ENCODE data around the gene EXOC8. TPM values are rescaled to one million over a fixed set of nuclear protein-coding genes. Genes with fewer than 3 reads are reported as not detected.
A peak's percentile ranks its signal among the peaks of the same experiment; 100 is the strongest.

The EXOC8 gene
- total RNA-seq, 4 donors from 2014 or later, result 16.3 to 32.6 (median 19.8) TPM

GRCh38 chr1:231324660-231325059 lies 13.0 kb downstream of the EXOC8 start:
- Histone ChIP-seq H3K27ac (no peak overlapping the region), H3K4me1 (no peaks in the 10 kb centered on the region), H3K4me3 (no peak overlapping the region), H3K36me3 (no peaks in the 10 kb centered on the region), H3K27me3 (no peaks in the 10 kb centered on the region), H3K9me3 (no peaks in the 10 kb centered on the region)
- 85% methylated on average over 5 of the region's 5 CpGs for WGBS
- no peak for TF ChIP-seq POLR2AphosphoS5 (IDR thresholded peaks at IDR 0.05)
- TF ChIP-seq EP300 (IDR thresholded peaks at IDR 0.05), result no peak
- TF ChIP-seq CTCF (IDR thresholded peaks at IDR 0.05), result no peak
- TF ChIP-seq POLR2A (IDR thresholded peaks at IDR 0.05), result no peak
- DNase-seq (ENCODE audit: low spot score in 2 of 2), result no peak

DNA sequence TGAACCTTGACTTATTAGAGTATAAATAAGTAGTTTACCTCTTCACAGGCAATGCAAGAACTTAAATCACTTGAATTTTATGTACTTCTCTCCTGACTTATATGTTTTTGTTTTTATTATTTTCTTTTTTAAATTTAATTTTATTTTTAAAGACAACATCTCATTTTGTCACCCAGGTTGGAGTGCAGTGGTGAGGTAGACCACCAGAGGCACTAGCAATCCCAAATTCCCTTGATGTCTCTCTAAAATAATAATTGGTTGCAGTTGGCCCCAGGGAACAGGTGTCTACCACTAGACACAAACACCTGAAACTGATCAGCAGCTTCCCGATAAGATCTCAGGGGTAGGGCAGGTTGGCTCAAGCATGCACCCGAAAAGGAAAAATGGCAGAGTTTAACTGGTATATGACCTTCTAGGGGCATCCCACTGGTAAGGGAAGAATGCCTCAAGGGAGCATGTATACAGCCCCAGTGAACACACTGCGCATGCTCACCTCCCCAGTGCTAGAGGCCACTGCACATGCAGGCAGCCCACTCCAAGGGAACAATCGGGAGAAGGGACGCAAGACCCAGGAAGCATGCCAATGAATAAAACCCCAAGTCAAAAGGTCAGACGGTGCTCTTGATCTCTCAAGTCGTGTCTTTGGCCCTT lies 14.6 kb downstream of the EXOC8 start:
- peak in 1 of 2 donors; percentile 21 for DNase-seq (ENCODE audit: low spot score in 2 of 2)
- WGBS, result 75% methylated on average over 7 of the region's 7 CpGs
- Histone ChIP-seq H3K4me1 (no peaks in the 10 kb centered on the region), H3K9me3 (no peaks in the 10 kb centered on the region), H3K27ac (no peak overlapping the region), H3K27me3 (no peaks in the 10 kb centered on the region), H3K36me3 (no peaks in the 10 kb centered on the region), H3K4me3 (no peak overlapping the region)
- TF ChIP-seq EP300 (IDR thresholded peaks at IDR 0.05) (no peak), POLR2A (IDR thresholded peaks at IDR 0.05) (no peak)

DNA sequence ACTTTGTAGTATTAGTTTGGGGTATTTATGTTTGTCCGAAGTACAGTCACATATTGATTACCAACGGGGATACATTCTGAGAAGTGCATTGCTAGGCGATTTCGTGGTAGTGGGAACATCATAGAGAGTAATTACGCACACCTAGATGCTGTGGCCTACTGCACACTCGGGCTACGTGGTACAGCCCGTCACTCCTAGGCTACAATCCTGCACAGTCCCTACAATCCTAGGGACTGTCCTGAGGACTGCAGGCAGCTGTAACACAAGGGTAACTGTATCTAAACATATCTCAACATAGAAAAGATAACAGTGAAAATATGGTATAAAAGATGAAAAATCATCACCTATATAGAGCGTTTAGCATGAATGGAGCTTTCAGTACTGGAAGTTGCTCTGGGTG lies 18.6 kb downstream of the EXOC8 start:
- Histone ChIP-seq H3K27ac (no peak overlapping the region), H3K4me1 (no peaks in the 10 kb centered on the region), H3K9me3 (no peaks in the 10 kb centered on the region), H3K27me3 (no peaks in the 10 kb centered on the region), H3K36me3 (no peaks in the 10 kb centered on the region), H3K4me3 (no peak overlapping the region)
- TF ChIP-seq POLR2AphosphoS5 (IDR thresholded peaks at IDR 0.05), result no peak
- no peak for TF ChIP-seq CTCF (IDR thresholded peaks at IDR 0.05)
- TF ChIP-seq EP300 (IDR thresholded peaks at IDR 0.05), result no peak
- TF ChIP-seq POLR2A (IDR thresholded peaks at IDR 0.05), result no peak
- WGBS, result 91% methylated on average over 9 of the region's 9 CpGs
- DNase-seq (ENCODE audit: low spot score in 2 of 2), result peak in 1 of 2 donors; percentile 3

GRCh38 chr1:231318568-231318967 lies 19.1 kb downstream of the EXOC8 start:
- TF ChIP-seq POLR2A (IDR thresholded peaks at IDR 0.05) (no peak), EP300 (IDR thresholded peaks at IDR 0.05) (no peak), CTCF (IDR thresholded peaks at IDR 0.05) (no peak), POLR2AphosphoS5 (IDR thresholded peaks at IDR 0.05) (no peak)
- Histone ChIP-seq H3K4me3 (no peak overlapping the region), H3K4me1 (no peaks in the 10 kb centered on the region), H3K27ac (no peak overlapping the region), H3K27me3 (no peaks in the 10 kb centered on the region), H3K9me3 (no peaks in the 10 kb centered on the region), H3K36me3 (no peaks in the 10 kb centered on the region)
- no peak for DNase-seq (ENCODE audit: low spot score in 2 of 2)
- WGBS, result 89% methylated on average over 4 of the region's 4 CpGs

- Histone ChIP-seq H3K36me3 (no peaks in the 10 kb centered on the region), H3K4me1 (no peaks in the 10 kb centered on the region), H3K9me3 (no peaks in the 10 kb centered on the region), H3K27ac (no peak overlapping the region), H3K4me3 (no peak overlapping the region), H3K27me3 (no peaks in the 10 kb centered on the region)
- WGBS, result 96% methylated on average over 15 of the region's 15 CpGs
- peak in 1 of 2 donors; percentile 55 for DNase-seq (ENCODE audit: low spot score in 2 of 2)
- TF ChIP-seq POLR2A (IDR thresholded peaks at IDR 0.05), result no peak
- TF ChIP-seq POLR2AphosphoS5 (IDR thresholded peaks at IDR 0.05), result no peak
- no peak for TF ChIP-seq CTCF (IDR thresholded peaks at IDR 0.05)
- TF ChIP-seq EP300 (IDR thresholded peaks at IDR 0.05), result no peak
These were observed 19.7 kb downstream of the EXOC8 start for GRCh38 chr1:231318015-231318355.

All from suprapubic skin (tissue), 4 donors.